Activated T-helper 1 cell treated with anti-CD3 and anti-CD28 coated beads, Interleukin-12 subunit alpha, Interleukin-12 subunit beta, Interleukin-2, Interleukin-4 antibody, amounts not matched to agents 30 ng/mL and 10 ng/mL and 1 ng/mL, durations not matched to agents 14 hours and 24 hours and 36 hours (primary cell): ENCODE measurements around the gene NCKAP1. TPM values are rescaled to one million over a fixed set of nuclear protein-coding genes. Genes with fewer than 3 reads are reported as not detected.

Source experiments
- DNase-seq: peaks from one replicate; pipeline ENCODE4 v3.0.0; 2021; ENCODE audit warnings: low spot score
- H3K27ac Mint-ChIP-seq: one replicate; pipeline ENCODE4 v1.8.0; 2021; ENCODE audit warnings: mild to moderate bottlenecking, mixed read lengths
- H3K27me3 Mint-ChIP-seq: one replicate; pipeline ENCODE4 v1.8.0; 2022; ENCODE audit warnings: mild to moderate bottlenecking, moderate library complexity, mixed read lengths; ENCODE audit not compliant: insufficient read depth
- H3K36me3 Mint-ChIP-seq: one replicate; pipeline ENCODE4 v1.8.0; 2021; ENCODE audit warnings: low read depth, mixed read lengths
- H3K4me1 Mint-ChIP-seq: one replicate; pipeline ENCODE4 v1.8.0; 2021; ENCODE audit warnings: low read depth, mixed read lengths
- H3K4me3 Mint-ChIP-seq: one replicate; pipeline ENCODE4 v1.8.0; 2021; ENCODE audit warnings: mild to moderate bottlenecking, moderate library complexity, mixed read lengths
- H3K9me3 Mint-ChIP-seq: one replicate; pipeline ENCODE4 v1.8.0; 2021; ENCODE audit warnings: mixed read lengths
- intact Hi-C: fragments of 100-400 bp; cut with micrococcal nuclease; formaldehyde crosslinking; loops from one replicate; pipeline ENCODE4 v1.15.1; 2024
- total RNA-seq: library from RNA; stranded (reverse); gene quantifications from 2 replicates; pipeline ENCODE4 v1.2.3, GENCODE V29; 2022

The NCKAP1 gene
- total RNA-seq, 1 donor from 2014 or later: 14.4 TPM

- H3K27ac Mint-ChIP-seq: no peak overlapping the region
- H3K27me3 Mint-ChIP-seq: peaks cover 46% of the 10 kb centered on the region
- no peak for DNase-seq
- peaks cover 18% of the 10 kb centered on the region for H3K4me1 Mint-ChIP-seq
- H3K9me3 Mint-ChIP-seq: no peaks in the 10 kb centered on the region
- no peaks in the 10 kb centered on the region for H3K36me3 Mint-ChIP-seq
- intact Hi-C loops: no loop called here
- H3K4me3 Mint-ChIP-seq: no peak overlapping the region
Observed at GRCh38 chr2:182863642-182864041, 174.6 kb downstream of the NCKAP1 start.

- Mint-ChIP-seq H3K9me3 (no peaks in the 10 kb centered on the region), H3K27me3 (peaks cover 33% of the 10 kb centered on the region), H3K4me1 (peaks cover 11% of the 10 kb centered on the region), H3K4me3 (no peak overlapping the region), H3K27ac (no peak overlapping the region), H3K36me3 (no peaks in the 10 kb centered on the region)
- intact Hi-C loops: no loop called here
- DNase-seq: no peak
Observed at GRCh38 chr2:182862091-182862490, 176.2 kb downstream of the NCKAP1 start.

- Mint-ChIP-seq H3K36me3 (no peaks in the 10 kb centered on the region), H3K27ac (no peak overlapping the region), H3K9me3 (no peaks in the 10 kb centered on the region), H3K4me3 (no peak overlapping the region), H3K4me1 (peaks cover 4% of the 10 kb centered on the region), H3K27me3 (peaks cover 26% of the 10 kb centered on the region)
- intact Hi-C loops: no loop called here
- DNase-seq: no peak
Observed at GRCh38 chr2:182860858-182861257, 177.4 kb downstream of the NCKAP1 start.

Other genes starting within 250 kb of the NCKAP1 start
- gene FRZB, start 171.8 kb downstream of the NCKAP1 start, total RNA-seq: not detected in 2 replicates
- 1.0 and 1.7 TPM in 2 replicates for gene DUSP19, start 40.3 kb upstream of the NCKAP1 start, total RNA-seq
- 40.6 and 41.9 TPM in 2 replicates for gene NUP35, start 86.0 kb upstream of the NCKAP1 start, total RNA-seq